8988T (cell line): ENCODE data around the gene BDP1.
"Not testable (repeated sequence)": the region's sequence is repeated elsewhere in the genome, so short reads cannot be mapped to it uniquely, and the experiment has no call there.

Experiments
- DNase-seq: peaks from one replicate; pipeline ENCODE4 v3.0.0; 2011

The BDP1 gene, protein sequence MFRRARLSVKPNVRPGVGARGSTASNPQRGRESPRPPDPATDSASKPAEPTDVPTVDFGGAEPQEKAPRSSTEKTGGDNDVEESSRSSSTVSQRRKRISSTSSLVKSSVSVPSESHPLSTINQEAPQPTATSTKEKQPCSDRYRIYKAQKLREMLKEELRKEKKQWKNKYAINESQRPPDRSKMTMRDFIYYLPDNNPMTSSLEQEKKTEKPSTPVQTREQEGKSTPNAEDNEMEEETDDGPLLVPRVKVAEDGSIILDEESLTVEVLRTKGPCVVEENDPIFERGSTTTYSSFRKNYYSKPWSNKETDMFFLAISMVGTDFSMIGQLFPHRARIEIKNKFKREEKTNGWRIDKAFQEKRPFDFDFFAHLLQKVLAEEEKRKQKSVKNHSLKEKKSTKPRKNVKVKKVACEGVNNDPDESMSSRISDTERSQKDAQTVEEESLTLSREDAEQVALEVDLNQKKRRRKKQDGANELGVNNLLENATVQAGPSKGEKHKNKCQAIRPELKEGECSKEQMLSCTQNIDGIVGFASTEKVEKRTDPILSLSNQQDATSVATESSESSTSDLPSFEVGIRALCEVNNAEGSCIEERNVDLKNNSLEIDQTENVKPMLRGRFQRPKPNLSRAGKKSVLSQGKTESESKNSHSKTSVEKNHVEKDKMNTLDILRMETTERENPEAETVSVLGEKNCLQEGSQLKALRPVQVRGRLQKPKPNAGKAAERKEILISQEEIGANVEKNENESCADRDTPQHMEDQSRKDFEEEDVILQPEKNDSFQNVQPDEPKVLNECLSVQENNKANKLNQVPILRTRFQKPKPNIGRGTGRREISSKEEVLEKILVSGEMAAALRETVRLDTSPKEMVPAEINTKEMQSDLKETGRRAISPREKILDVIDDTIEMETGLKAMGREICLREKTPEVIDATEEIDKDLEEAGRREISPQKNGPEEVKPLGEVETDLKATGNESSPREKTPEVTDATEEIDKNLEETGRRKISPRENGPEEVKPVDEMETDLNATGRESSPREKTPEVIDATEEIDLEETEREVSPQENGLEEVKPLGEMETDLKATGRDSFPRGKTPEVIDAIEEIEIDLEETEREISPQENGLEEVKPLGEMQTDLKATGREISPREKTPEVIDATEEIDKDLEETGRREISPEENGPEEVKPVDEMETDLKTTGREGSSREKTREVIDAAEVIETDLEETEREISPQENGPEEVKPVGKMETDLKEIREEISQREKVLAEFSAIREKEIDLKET (N-terminal part only)

DNA sequence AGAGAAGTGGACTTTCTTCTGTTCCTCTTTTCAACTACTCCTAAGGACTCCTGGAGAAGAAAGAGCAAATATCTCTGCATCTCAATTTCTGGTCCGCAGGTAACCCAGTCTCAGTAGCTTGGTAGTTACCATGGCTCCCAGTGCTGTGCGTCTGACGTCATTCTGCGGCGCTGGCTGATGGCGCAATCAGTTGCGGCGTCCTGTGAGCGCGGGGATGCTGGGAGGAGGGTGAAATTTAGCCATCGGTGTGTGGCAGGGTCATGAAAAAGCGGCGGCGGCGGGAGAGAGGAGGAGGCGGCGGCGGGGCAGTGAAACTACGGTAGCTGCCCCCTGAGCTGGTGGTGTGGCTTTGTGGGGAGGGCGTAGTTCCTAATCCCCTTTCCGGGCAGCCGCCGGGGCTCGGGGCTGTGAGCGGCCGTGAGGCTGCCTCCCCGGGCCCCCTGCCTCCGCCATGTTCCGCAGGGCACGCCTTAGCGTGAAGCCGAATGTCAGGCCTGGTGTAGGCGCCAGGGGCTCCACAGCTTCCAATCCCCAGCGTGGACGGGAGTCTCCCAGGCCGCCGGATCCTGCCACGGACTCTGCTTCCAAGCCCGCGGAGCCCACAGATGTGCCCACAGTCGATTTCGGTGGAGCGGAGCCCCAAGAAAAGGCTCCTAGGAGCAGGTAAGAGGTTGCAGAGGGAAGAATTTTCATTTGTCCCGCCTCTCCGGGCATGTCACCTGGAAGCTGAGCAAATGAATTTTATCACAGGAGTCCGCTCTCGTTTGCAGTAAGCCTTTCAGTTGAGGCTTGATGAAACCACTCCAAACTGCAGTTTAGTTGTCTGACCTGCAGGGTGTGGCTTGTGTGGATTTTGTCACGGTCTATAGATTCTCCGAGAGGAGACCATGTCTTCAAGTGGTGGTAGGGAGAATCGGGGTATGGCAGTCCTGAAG lies at the start of gene BDP1:
Gene BDP1 (plus strand): TSS at position 225 of the 935 bp plus-strand sequence. CDS start 227 bp downstream, at position 452.
- DNase-seq = peak; percentile 59

DNA sequence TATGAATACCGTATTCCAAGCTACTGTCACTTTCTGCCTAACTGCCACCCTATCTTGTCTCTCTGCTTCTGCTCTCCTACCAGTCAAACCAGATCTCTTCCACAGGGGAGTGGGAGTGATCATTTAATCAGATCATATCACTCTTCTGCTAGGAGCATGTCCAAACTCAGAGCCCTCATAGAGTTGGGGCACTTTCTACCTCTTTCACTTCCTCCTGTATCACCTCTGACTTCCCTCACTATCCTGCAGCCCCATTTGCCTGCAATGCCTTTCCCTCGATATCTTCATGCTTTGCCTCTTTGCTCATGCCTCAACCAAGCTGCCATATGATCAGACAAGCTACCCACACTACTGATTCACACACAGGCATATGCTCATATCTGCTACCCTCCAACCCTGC lies 45.4 kb upstream of the BDP1 start:
- DNase-seq = not testable (repeated sequence)

DNA sequence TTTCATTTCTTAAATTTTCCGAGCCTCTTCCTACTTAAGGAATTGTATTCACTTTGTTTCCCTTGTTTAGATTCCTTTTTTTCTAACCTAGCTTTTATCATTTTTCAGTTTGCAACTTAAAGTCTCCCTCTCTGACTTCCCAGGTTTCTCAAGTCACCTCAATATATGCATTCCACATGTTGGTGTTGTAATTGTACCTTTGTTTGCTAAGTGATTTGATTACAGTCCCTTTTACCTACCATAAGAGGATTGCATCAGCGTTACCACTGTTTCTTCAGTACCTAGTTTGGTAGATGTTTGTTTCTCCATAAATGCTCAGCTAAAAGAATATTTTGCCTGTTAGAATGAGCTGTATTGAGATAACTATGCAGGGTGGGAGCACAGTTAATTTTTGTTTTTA lies 39.8 kb upstream of the BDP1 start:
- DNase-seq = not testable (repeated sequence)

DNA sequence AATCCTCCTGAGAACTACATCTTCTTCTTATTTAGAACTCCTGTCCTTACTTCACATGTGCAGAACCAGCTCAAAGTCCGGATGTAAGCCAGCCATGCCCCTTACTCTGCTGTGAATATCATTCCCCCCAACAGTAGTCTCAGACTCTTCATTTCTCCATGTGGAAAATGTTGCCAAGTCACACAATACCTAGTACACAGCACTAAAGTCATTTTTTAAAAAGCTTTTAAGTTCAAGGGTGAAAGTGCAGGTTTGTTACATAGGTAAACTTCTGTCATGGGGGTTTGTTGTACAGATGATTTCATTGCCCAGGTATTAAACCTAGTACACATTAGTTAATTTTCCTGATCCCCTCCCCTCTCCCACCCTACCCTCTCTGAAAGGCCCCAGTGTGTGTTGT lies 37.4 kb upstream of the BDP1 start:
- not testable (repeated sequence) for DNase-seq

DNA sequence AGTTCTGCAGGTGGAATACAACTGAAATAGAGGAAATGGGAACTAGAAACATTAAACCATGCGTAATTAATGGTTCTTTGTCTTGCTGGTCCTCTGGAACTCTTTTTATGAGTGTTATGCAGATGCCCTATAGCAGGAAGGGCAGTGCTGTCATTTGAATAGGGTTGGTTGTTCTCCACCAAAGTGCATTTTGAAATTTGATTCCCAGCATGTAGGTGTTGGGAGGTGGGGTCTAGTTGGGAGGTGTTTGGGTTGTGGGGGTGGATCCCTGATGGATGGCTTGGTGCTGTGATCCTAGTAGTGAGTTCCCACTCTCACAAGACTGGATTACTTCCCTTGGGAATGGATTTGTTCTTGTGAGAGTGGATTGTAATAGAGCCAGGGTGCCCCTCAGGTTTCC lies 34.2 kb upstream of the BDP1 start:
- DNase-seq = not testable (repeated sequence)

DNA sequence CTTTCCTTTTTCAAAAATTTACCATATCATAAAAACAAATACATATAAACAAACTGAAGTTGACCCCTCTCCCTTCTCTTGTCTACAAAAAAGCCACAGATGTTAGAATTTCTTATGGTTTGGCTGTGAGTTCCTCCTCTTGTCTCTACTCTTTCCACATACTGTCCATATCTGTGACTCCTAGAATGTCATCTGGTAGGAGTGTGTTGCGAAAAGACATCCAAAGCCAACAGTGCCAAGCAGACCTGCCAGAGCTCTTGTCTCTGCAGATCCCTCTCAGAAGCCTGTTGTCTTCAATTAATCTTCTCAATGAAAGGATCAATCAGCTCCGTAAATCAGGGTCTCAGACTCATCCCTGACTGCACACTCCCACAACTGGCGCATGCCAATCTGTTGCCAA lies 31.6 kb upstream of the BDP1 start:
- not testable (repeated sequence) for DNase-seq

DNA sequence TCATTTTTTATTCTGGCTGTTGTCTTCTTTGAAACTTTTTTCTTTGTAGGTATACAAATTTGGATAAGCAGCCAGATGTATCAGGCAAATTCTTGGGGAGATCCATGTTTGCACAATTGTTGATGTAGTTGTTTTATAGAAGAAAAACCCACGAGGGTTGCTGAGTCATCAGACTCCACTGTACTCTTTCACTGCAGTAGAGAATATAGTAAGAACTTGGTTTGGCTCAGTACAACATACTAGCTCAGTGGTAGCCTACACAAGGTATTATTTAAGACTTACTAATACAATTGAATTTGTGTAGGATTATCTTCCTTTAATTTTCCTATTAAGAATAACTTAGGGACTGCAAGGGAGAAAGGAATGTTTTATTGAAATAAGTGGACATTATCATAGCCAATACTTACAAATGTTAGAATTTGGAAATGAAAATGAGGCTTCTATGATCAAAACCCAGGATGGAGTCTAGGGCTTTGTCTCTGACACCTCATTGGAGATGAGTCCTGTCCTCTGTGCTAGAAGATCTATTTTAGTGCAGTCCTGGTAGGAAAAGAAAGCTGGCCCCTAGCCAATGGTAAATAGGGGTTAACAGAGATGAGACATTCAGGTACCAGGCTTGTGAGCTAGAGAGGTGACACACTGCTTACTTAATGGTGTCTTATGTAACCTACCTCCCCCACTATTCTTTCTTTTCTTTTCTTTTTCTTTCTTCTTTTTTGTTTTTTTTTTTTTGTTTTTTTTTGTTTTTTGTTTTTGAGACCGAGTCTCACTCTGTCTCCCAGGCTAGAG lies 28.6 kb upstream of the BDP1 start:
- DNase-seq = not testable (repeated sequence)

DNA sequence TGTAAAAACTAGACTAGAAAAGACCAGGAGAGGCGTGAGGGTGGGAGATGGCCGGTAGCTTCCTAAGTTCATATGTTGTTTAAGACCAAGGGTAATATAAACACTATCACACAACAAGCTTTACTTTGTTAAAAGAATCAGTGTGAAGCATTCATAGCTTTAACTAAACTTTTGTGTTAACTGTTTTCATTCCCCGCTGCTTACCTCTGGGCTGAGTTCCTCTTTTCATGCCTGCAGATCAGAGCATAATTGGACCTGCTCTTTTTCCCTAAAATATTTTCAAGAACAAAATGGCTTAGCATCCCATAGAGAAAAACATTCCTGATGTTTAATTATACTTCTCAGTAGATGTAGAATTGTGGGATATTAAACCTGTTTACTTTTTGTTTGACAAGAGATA lies 23.0 kb upstream of the BDP1 start:
- DNase-seq = not testable (repeated sequence)

DNA sequence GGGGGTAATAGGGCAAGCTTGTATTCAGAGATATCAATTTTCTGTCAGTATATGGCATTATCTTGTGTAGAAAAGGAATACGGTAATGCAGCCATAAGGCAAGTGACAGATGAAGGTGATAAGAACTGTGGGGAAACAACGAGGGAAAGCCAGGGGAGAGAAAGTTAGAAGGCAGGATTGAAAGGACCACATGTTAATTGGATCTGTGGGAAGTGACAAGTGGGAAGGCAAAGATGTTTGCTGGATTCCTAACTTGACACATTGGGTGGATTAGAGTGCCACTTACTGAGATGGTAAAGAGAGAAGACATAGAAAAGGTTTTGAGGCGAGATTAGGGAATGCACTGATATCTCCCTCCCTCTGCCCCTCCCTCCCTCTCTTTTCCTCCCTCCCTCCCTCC lies 20.6 kb upstream of the BDP1 start:
- not testable (repeated sequence) for DNase-seq

DNA sequence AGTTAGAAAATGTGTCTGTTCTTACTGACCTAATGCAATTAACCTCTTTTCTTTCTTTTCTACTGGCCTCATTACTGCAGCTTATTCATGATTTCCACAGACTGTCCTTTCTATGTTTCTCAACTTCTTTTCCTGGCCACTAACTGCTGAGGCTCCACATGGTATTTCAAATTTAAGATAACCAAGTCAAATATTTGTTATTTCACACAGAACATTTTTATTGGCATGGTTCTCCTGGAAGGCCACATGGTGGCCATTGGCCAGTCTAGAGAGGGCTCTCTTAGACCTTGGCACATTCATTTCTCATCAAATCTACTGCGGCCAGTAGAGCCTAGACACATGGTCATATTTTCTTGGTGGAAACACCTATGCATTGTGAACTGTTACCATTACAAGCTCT lies 13.9 kb upstream of the BDP1 start:
- not testable (repeated sequence) for DNase-seq

DNA sequence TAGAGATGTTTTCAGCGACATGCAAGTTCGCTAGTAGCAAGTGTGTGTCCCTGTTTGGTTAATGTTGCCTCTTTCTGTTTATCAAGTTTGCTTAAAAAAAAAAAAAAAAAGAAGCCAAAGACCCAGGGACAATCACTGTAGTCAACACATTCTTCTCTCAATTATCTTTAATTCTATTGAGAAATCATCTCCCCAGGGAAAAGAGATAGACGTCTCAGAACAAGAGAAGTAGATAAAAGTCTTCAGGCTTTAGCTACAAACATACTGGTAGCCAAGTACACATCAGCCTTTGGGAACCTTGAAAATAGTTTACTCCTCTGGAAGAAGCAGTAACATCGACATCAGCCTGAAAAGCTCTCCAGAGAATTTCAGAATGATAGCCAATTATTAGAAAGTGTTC lies 11.6 kb upstream of the BDP1 start:
- not testable (repeated sequence) for DNase-seq

DNA sequence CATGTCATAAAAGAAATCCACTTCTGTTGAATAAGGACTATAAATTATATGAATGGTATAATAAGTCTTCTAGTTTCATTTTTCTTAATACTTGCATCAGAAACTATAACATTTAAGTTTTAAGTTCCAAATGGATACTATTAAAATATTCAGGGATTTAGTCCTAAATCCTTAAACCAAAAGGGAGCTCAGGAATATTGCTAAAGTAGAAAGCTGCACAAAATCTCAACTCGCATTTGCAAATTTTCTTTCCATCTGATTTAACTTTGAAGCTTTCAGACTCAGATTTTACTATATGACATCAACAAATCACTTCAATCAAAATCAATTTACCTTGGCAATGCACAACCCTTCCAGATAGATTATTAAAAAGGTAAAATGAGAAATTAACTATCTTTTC lies 10.4 kb upstream of the BDP1 start:
- DNase-seq = not testable (repeated sequence)

DNA sequence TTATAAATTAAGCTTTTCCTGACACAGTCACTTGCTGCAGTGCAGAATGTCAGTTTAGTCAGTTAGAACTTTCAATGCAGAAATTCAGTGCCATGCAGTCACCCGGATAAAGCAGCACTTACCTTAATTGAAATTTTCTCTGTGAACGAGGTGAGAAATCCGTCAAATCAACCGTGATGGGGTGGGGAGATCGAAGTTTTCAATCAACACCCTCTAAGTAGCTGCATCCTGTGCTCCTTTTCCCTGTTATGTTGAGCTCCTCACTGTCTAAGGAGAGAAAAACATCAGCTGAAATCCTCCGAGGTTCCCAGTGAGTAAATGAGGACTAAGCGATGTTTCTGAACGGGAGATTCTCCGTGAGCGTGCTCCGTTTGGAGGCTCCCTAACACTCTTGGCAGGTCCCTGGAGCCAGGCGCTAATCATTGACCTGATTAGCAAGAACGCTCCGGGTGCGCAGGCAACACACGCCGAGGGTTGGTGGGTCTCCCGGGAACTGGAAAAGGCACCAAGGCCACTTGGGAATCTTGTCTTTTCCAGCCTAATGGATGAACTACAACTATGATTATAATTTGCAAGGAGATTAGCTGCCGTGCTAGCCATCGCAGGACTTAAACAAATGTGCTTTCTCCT lies 9.8 kb upstream of the BDP1 start:
- not testable (repeated sequence) for DNase-seq

DNA sequence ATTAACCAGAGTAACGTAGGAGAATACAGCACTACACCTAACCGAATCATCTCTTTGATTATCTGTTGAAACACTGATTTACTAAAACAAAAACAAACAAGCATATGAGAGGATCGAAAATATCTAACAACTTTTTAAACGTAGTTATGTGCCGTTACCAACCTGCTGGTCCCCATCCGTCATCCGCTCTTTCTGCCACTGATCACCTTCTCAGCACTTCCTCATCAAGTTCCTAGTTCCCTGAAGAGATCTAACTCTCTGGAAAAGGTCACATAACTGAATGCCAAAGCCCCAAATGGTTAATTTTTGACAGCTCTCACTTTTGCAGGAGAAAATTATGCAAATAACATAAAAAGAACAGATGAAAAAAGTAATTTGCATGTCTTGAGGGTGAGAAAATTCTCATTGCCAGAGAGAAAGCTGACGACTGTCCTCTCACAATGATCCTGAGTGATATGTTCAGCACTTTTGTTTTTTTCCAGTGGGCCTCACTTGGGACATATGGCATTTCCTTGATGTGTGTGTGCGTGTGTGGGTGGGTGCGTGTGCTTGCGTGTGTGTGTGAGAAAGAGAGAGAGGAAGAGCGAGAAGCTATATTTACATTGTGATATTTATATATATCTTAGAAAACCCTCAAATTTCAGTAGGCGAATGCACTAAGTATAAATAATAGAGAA lies 8.8 kb upstream of the BDP1 start:
- not testable (repeated sequence) for DNase-seq

DNA sequence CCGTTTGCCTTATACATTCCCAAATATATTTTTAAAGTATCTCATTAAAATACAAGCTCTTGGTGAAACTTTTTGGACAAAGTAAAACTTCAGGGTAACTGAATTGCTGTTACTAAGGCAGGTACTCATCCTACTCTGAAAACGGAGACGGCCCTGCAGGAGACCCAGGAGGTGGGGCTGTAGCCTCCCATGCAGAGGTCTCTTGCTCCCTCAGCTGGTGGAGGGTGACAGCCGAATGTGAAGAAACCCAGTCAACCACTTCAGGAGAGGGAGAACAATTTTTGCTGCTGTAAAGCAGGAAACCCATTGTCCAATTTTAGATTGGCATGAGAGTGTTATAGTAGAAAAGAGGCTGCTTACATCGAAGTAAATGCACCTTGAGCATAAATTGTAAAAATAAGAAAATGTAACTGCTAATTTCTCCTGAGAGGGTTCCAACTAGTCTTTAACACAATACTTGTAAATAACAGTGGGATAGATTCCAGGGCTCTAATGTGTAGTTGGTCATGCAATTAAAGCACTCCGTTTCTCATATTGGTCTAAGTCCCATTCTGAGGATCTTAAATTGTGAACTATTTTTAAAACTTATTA lies 8.1 kb upstream of the BDP1 start:
- DNase-seq = not testable (repeated sequence)

DNA sequence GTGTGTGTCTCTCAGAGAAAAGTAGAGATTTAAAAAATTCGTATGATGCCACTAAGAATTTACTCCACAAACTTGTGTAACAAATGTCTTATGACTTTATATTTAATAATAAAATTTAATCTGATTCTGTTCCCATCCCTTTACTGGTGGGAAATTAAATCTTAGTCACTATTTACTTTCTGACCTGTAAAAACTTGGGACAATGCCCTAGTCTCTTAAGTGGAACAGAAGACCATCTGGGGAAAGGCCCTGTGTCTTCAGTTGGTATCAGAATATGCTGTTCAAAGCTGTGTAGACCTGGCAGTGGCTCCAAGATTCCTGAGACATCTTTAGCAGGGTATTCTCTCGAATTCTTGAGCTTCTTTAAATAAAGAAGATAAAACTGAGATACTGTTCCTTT lies 2.6 kb upstream of the BDP1 start:
- no peak for DNase-seq

DNA sequence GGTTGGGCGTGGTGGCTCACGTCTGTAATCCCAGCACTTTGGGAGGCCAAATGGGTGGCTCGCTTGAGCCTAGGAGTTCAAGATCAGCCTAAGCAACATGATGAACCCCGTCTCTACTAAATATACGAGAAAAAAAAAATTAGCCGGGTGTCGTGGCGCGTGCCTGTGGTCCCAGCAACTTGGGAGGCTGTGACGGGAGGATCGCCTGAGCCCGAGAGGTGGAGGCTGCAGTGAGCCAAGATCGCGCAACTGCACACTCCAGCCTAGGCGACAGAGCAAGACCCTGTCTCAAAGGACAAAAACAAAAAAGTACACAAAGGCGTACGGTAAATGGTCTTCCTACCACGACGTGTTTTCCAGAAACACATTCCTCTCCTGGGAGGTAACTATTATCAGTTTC lies 538 bp upstream of the BDP1 start:
- no peak for DNase-seq

DNA sequence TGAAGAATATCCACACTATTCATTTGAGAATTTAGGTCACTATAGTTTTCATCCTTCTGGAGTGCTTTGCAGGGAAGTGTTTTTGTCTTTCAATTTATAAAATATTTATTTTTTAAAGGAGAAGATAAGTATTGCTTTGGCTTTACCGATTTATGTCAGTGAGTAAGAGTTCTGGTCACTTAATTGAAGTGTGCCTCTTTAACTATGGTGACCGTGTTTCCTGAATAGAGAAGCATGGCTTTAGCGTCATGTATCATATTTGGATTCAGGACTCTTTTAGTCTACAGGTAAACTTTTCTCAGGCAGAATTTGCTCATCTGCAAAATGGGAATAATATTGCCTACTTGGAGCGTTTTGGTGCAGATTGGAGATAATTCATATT lies 902 bp downstream of the BDP1 start:
- no peak for DNase-seq

DNA sequence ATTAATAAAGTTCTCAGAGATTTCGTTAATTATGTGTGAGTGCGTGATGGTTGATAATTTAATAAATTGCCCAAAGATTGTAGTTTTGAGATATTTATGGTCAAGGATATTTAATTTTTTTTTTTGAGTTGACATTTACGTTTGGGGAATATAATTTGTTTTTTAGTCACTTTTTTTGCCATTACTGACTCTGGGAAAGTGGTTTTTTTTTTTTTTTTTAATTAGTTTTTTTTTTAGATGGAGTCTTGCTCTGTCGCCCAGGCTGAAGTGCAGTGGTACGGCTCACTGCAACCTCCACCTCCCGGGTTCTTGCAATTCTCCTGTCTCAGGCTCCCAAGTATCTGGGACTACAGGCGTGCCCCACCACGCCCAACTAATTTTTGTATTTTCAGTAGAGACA lies 1.7 kb downstream of the BDP1 start:
- no peak for DNase-seq

DNA sequence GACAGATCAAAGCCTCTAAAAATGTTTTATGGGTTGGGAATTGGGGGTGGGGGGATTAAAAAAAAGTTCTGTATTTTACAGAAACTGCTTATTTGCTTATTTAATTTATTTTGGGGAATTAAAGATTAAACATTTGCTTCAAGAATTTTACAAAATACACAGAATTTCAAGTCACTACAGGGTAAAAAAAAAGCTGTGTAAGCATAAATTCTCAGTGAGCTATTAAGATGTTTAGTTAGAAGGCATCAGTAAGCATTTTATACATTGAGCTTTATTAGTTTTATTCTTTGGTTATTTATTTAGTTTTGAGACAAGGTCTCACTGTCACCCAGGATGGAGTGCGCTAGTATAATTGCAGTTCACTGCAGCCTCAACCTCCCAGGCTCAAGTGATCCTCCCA lies 5.2 kb downstream of the BDP1 start:
- no peak for DNase-seq
